Right lobe of liver (tissue), 6 donors: ENCODE data around the gene C3orf52. TPM values are rescaled to one million over a fixed set of nuclear protein-coding genes. Genes with fewer than 3 reads are reported as not detected.

Experiments
- ATAC-seq, 4 donors: fragments of 200-7000 bp; cut with Tn5 transposase; one replicate each; pipeline ENCODE4 v1.9.1; 2020; ENCODE audit warnings: mild to moderate bottlenecking in 4 of 4, moderate library complexity in 4 of 4
- DNase-seq, 3 donors: peaks; one replicate each; pipeline ENCODE4 v3.0.0-alpha.2; 2020
- H3K27ac ChIP-seq, 3 donors: fragments of 200-600 bp; one replicate each; pipeline ENCODE4 v1.8.0; 2022
- H3K27me3 ChIP-seq, 2 donors: fragments of 200-600 bp; one replicate each; pipeline ENCODE4 v1.8.0; 2022
- H3K36me3 ChIP-seq, 4 donors: fragments of 200-600 bp; sonication (generic) in 1 of 4; one replicate each; pipeline versions ENCODE4 v1.5.1 to v1.8.0; 2017 to 2022; ENCODE audit warnings: control low read depth in 1 of 4
- H3K4me1 ChIP-seq, 4 donors: fragments of 200-600 bp; sonication (generic) in 1 of 4; one replicate each; pipeline versions ENCODE4 v1.5.1 to v1.8.0; 2017 to 2022; ENCODE audit warnings: control low read depth in 1 of 4
- H3K4me3 ChIP-seq, 3 donors: fragments of 200-600 bp; one replicate each; pipeline ENCODE4 v1.8.0; 2022
- H3K9me3 ChIP-seq, 4 donors: fragments of 200-600 bp; sonication (generic) in 1 of 4; one replicate each; pipeline versions ENCODE4 v1.5.1 to v1.8.0; 2017 to 2022; ENCODE audit warnings: control low read depth in 1 of 4
- CTCF ChIP-seq, 4 donors: fragments of 200-600 bp in 3 of 4; fragments of 450-650 bp in 1 of 4; IDR thresholded peaks; one replicate each; pipeline versions ENCODE4 v1.5.1 to v1.8.0; 2016 to 2022; ENCODE audit warnings: antibody characterized with exemption in 4 of 4, mild to moderate bottlenecking in 2 of 4
- POLR2A ChIP-seq: fragments of 450-650 bp; IDR thresholded peaks from one replicate; pipeline ENCODE4 v1.6.1; 2017; ENCODE audit warnings: antibody characterized with exemption, mild to moderate bottlenecking
- whole genome bisulfite sequencing: methylation state at CpG from one replicate; pipeline ENCODE4 v1.1.6; 2018; ENCODE audit warnings: low coverage, low lambda C conversion rate; ENCODE audit not compliant: insufficient coverage; ENCODE audit errors: missing lambda C conversion rate; 5-methylcytosine and 5-hydroxymethylcytosine counted together
- intact Hi-C, 2 donors: fragments of 100-400 bp; cut with DNase I; formaldehyde crosslinking; loops; one replicate each; pipeline versions ENCODE4 v1.11.2 to v1.14.1; 2022
- total RNA-seq, 6 experiments: library from RNA; depleted of rRNA in 2 of 6; stranded (reverse); fragments of >200 nt in 2 of 6; fragmentation: NEBNext Ultra II Directional in 3 of 6; extraction: Animal tissue kit (Norgen Biotek cat#: 25700) in 3 of 6; gene quantifications; one replicate each; pipeline versions ENCODE4 v1.1.0 to v1.2.4, GENCODE V29; 2016 to 2023
- donor health status: DM: no; HTN: yes; CAD: no.
- donor health status: DM: no; HTN: no; CAD: no.
- donor health status: DM: no; HTN: no; CAD: no.
- donor health status: DM: no; HTN: yes; CAD: no.
- donor health status: DM: no; HTN: yes; CAD: no.

Gene C3orf52
- total RNA-seq, 6 experiments from 2014 or later, result 0.12 to 0.69 (median 0.34) TPM

GRCh38 chr3:112093180-112093522 is 7.0 kb downstream of the C3orf52 start:
- Histone ChIP-seq H3K36me3 (no peaks in the 10 kb centered on the region), H3K4me1 (no peaks in the 10 kb centered on the region), H3K27me3 (no peaks in the 10 kb centered on the region), H3K9me3 (no peaks in the 10 kb centered on the region), H3K4me3 (no peak overlapping the region), H3K27ac (no peak overlapping the region)
- ATAC-seq (no peak), DNase-seq (no peak)
- intact Hi-C loops, result no loop called here
- TF ChIP-seq POLR2A, result no peak
- TF ChIP-seq CTCF (IDR thresholded peaks at IDR 0.05), result no peak

GRCh38 chr3:112095731-112096130 is 9.5 kb downstream of the C3orf52 start:
- TF ChIP-seq CTCF (IDR thresholded peaks at IDR 0.05), result no peak
- TF ChIP-seq POLR2A, result no peak
- H3K4me1 ChIP-seq, result no peaks in the 10 kb centered on the region
- intact Hi-C loops, result no loop called here
- no peak overlapping the region for H3K4me3 ChIP-seq
- H3K27ac ChIP-seq, result no peak overlapping the region
- H3K27me3 ChIP-seq, result no peaks in the 10 kb centered on the region
- 24% methylated on average over 2 of the region's 2 CpGs for WGBS
- no peaks in the 10 kb centered on the region for H3K36me3 ChIP-seq
- no peaks in the 10 kb centered on the region for H3K9me3 ChIP-seq
- DNase-seq (no peak), ATAC-seq (no peak)

- no peak for ATAC-seq
- TF ChIP-seq CTCF (IDR thresholded peaks at IDR 0.05), result no peak
- TF ChIP-seq POLR2A, result no peak
- no peak for DNase-seq
- H3K27ac ChIP-seq, result no peak overlapping the region
- WGBS, result 76% methylated on average over 2 of the region's 2 CpGs
- intact Hi-C loops, result no loop called here
- H3K36me3 ChIP-seq, result no peaks in the 10 kb centered on the region
- H3K9me3 ChIP-seq, result no peaks in the 10 kb centered on the region
- H3K4me1 ChIP-seq, result no peaks in the 10 kb centered on the region
- no peak overlapping the region for H3K4me3 ChIP-seq
- H3K27me3 ChIP-seq, result no peaks in the 10 kb centered on the region
Observed at GRCh38 chr3:112096176-112096575, 10.0 kb downstream of the C3orf52 start.

GRCh38 chr3:112097378-112097777 is 11.2 kb downstream of the C3orf52 start:
- TF ChIP-seq POLR2A, result no peak
- TF ChIP-seq CTCF (IDR thresholded peaks at IDR 0.05), result no peak
- ATAC-seq (peak; percentile 10 to 96 (median 38)), DNase-seq (no peak)
- intact Hi-C loops, result no loop called here
- H3K4me3 ChIP-seq, result no peak overlapping the region
- no peaks in the 10 kb centered on the region for H3K27me3 ChIP-seq
- H3K36me3 ChIP-seq, result no peaks in the 10 kb centered on the region
- no peaks in the 10 kb centered on the region for H3K4me1 ChIP-seq
- 28% methylated on average over 4 of the region's 4 CpGs for WGBS
- no peak overlapping the region for H3K27ac ChIP-seq
- no peaks in the 10 kb centered on the region for H3K9me3 ChIP-seq

- no peak for ATAC-seq
- Histone ChIP-seq H3K27ac (no peak overlapping the region), H3K4me3 (no peak overlapping the region), H3K9me3 (no peaks in the 10 kb centered on the region), H3K27me3 (no peaks in the 10 kb centered on the region), H3K36me3 (no peaks in the 10 kb centered on the region), H3K4me1 (no peaks in the 10 kb centered on the region)
- intact Hi-C loops, result no loop called here
- no peak for TF ChIP-seq CTCF (IDR thresholded peaks at IDR 0.05)
- TF ChIP-seq POLR2A, result no peak
- no peak for DNase-seq
- WGBS, result 20% methylated on average over 1 of the region's 2 CpGs
Observed at GRCh38 chr3:112101916-112102315, 15.7 kb downstream of the C3orf52 start.
